OCI-LY1 (cell line): ENCODE results near the gene CRYGN.

ENCODE experiments used
- H2AFZ ChIP-seq: fragments of 200-600 bp; sonication (generic), shearing (Covaris generic); 2 replicates; pipeline ENCODE4 v1.6.0; 2014; ENCODE audit warnings: antibody characterized with exemption, mild to moderate bottlenecking, low read length
- H3F3A ChIP-seq: fragments of 200-600 bp; sonication (generic), shearing (Covaris generic); 2 replicates; pipeline ENCODE4 v1.6.0; 2014; ENCODE audit warnings: mild to moderate bottlenecking, antibody characterized with exemption, low read length, moderate library complexity; ENCODE audit not compliant: insufficient read depth
- H3K27ac ChIP-seq: fragments of 200-600 bp; sonication (generic); 2 replicates; pipeline ENCODE4 v1.5.1; 2014; ENCODE audit warnings: low read length, mixed run types, mild to moderate bottlenecking, low read depth; ENCODE audit not compliant: poor library complexity, severe bottlenecking
- H3K27me3 ChIP-seq: fragments of 200-600 bp; sonication (generic); 2 replicates; pipeline ENCODE4 v1.6.0; 2014; ENCODE audit warnings: antibody characterized with exemption, mild to moderate bottlenecking, low read length, moderate library complexity; ENCODE audit not compliant: insufficient read depth
- H3K36me3 ChIP-seq: fragments of 200-600 bp; sonication (generic); 2 replicates; pipeline ENCODE4 v1.6.1; 2014; ENCODE audit warnings: mild to moderate bottlenecking, antibody characterized with exemption, low read length, moderate library complexity, mixed read lengths; ENCODE audit not compliant: insufficient read depth
- H3K4me1 ChIP-seq: fragments of 200-600 bp; sonication (generic); 2 replicates; pipeline ENCODE4 v1.5.1; 2014; ENCODE audit warnings: mild to moderate bottlenecking, low read length, moderate library complexity; ENCODE audit not compliant: insufficient read depth, severe bottlenecking
- H3K4me2 ChIP-seq: fragments of 200-600 bp; sonication (generic), shearing (Covaris generic); 2 replicates; pipeline ENCODE4 v1.6.1; 2014; ENCODE audit warnings: low read length
- H3K4me3 ChIP-seq: fragments of 200-600 bp; sonication (generic); 2 replicates; pipeline ENCODE4 v1.5.1; 2014; ENCODE audit warnings: low read length, low read depth, mild to moderate bottlenecking, mixed read lengths; ENCODE audit not compliant: poor library complexity, severe bottlenecking
- H3K79me2 ChIP-seq: fragments of 200-600 bp; shearing (Covaris generic); 2 replicates; pipeline ENCODE4 v1.6.1; 2016; ENCODE audit warnings: mixed run types, low read length, mixed read lengths; ENCODE audit not compliant: insufficient read depth
- H3K9ac ChIP-seq: fragments of 200-600 bp; sonication (generic), shearing (Covaris generic); 2 replicates; pipeline ENCODE4 v1.6.1; 2014; ENCODE audit warnings: mild to moderate bottlenecking, low read length, mixed read lengths
- H3K9me2 ChIP-seq: fragments of 200-600 bp; sonication (generic), shearing (Covaris generic); 2 replicates; pipeline ENCODE4 v1.6.1; 2014; ENCODE audit warnings: low read depth, mild to moderate bottlenecking, low read length, mixed read lengths
- H3K9me3 ChIP-seq: fragments of 200-600 bp; shearing (Covaris generic); 2 replicates; pipeline ENCODE4 v1.6.1; 2014; ENCODE audit warnings: low read length, mixed read lengths
- H4K20me1 ChIP-seq: fragments of 200-600 bp; sonication (generic), shearing (Covaris generic); 2 replicates; pipeline ENCODE4 v1.6.0; 2016; ENCODE audit warnings: mild to moderate bottlenecking, low read length; ENCODE audit not compliant: insufficient read depth
- EZH2 ChIP-seq: fragments of 200-600 bp; sonication (generic), shearing (Covaris generic); IDR thresholded peaks from 2 replicates; pipeline ENCODE4 v1.8.0; 2017; ENCODE audit warnings: borderline replicate concordance, mixed run types, mild to moderate bottlenecking, antibody characterized with exemption, low read length, moderate library complexity, mixed read lengths
- TF ChIP-seq, protein P1 (sequence below): fragments of 200-600 bp; sonication (generic), shearing (Covaris generic); IDR thresholded peaks from 2 replicates; pipeline ENCODE4 v1.5.1; 2017; ENCODE audit warnings: mild to moderate bottlenecking, antibody characterized with exemption, low read length, moderate library complexity, mixed read lengths

The CRYGN gene

DNA sequence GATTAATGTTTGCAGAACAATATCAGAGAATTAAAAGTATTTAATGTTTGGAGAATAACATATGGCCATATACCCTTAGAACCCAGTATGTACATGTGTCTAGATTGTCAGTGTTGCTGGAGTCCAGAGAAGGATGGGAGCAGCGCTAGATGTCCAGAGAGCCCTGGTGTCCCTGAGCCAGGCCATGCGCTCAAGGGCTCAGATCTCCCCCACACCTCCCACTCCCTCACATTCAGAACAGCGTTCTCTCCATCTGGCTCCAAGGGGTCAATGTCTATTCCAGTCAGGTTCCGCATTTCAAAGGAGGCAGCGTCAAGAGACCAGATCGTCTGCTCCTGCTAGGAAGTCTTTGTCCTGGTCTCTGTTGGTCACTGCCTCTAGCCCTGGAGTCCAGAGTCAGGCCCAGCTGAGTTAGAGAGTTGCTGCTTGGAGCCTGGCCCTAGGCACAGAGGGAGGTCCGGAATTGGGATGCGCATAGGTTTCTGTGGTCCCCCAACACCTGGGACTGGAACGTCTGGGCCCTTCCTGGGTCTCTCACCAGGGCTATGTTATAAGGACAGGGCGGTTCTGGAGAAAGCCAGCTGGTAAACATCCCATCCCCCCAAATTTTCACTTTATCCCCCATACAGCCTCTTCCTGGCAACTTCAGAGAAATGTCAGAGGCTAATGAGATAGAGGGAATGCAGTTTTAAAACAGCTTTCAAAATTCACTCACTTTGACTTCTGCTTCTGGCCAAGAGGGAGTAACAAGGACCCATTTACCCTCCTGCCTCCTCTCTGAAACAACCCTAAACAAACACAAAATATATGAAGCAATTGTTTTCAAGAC is 23.6 kb downstream of the CRYGN start:
- Histone ChIP-seq H4K20me1 (no peaks in the 10 kb centered on the region), H3K27me3 (peaks cover 19% of the 10 kb centered on the region; the same call in 1 of the 2 replicates), H3K9me3 (peaks cover 11% of the 10 kb centered on the region), H3K79me2 (no peaks in the 10 kb centered on the region), H2AFZ (no peak overlapping the region), H3F3A (no peaks in the 10 kb centered on the region), H3K4me1 (no peaks in the 10 kb centered on the region), H3K4me3 (no peak overlapping the region), H3K9ac (no peak overlapping the region), H3K27ac (no peak overlapping the region), H3K9me2 (no peaks in the 10 kb centered on the region), H3K36me3 (no peaks in the 10 kb centered on the region), H3K4me2 (no peak overlapping the region)
- TF ChIP-seq, protein P1, sequence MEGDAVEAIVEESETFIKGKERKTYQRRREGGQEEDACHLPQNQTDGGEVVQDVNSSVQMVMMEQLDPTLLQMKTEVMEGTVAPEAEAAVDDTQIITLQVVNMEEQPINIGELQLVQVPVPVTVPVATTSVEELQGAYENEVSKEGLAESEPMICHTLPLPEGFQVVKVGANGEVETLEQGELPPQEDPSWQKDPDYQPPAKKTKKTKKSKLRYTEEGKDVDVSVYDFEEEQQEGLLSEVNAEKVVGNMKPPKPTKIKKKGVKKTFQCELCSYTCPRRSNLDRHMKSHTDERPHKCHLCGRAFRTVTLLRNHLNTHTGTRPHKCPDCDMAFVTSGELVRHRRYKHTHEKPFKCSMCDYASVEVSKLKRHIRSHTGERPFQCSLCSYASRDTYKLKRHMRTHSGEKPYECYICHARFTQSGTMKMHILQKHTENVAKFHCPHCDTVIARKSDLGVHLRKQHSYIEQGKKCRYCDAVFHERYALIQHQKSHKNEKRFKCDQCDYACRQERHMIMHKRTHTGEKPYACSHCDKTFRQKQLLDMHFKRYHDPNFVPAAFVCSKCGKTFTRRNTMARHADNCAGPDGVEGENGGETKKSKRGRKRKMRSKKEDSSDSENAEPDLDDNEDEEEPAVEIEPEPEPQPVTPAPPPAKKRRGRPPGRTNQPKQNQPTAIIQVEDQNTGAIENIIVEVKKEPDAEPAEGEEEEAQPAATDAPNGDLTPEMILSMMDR: no peak
- no peak for TF ChIP-seq EZH2

DNA sequence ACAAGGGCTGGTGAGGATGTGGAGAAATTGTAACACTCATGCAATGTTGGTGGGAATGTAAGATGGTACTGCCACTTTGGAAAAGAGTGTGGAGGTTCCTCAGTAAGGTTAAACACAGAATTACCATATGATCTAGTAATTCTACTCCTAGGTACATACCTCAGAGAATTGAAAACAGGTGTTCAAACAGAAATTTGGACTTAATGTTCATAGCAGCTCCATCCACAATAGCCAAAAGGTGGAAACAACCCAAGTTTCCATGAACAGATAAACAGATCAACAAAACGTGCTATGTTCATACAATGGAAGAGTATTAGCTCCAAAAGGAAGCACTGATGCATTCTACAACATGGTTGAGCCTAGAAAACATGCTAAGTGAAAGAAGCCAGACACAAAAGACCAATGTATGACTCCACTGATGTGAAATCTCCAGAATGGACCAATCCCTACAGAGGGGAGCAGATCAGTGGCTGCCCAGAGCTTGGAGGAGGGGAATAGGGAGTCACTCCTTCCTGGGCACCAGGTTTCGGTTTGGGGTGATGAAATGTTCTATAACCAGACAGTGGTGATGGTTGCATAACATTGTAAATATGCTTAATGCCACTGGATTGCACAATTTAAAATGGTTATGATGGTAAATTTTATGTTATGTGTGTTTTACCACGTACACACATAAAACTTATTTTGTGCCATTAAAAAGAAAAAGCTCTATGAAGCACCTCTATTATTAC is 24.4 kb downstream of the CRYGN start:
- H3K4me1 ChIP-seq: no peaks in the 10 kb centered on the region
- no peaks in the 10 kb centered on the region for H4K20me1 ChIP-seq
- no peak overlapping the region for H3K27ac ChIP-seq
- H3F3A ChIP-seq: no peaks in the 10 kb centered on the region
- TF ChIP-seq, protein P1: no peak
- H3K9me2 ChIP-seq: no peaks in the 10 kb centered on the region
- no peak overlapping the region for H2AFZ ChIP-seq
- H3K9ac ChIP-seq: no peak overlapping the region
- H3K4me3 ChIP-seq: no peak overlapping the region
- peaks cover 18% of the 10 kb centered on the region; the same call in 1 of the 2 replicates for H3K27me3 ChIP-seq
- no peaks in the 10 kb centered on the region for H3K79me2 ChIP-seq
- H3K36me3 ChIP-seq: no peaks in the 10 kb centered on the region
- H3K4me2 ChIP-seq: no peak overlapping the region
- H3K9me3 ChIP-seq: peaks cover 11% of the 10 kb centered on the region

DNA sequence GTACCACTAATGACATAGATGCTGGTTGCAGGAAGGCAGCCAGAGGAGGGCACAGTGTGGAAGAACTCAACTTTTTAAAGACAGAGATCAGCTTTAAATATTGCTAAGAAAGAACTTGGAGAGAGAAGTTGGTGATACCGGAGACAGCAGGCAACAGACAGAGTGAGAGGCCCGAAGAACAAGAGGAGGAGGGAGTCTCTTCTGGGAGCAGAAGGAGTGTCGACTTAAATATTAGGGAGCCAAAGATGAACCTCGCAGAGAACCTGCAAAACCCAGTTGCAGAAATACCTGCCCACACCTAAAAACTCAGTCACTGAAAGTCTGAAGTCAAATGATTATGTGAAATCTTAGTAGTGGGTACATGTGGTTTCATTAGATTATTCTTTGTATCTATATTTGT is 26.7 kb downstream of the CRYGN start:
- Histone ChIP-seq H3K4me1 (peaks cover 11% of the 10 kb centered on the region), H3K9ac (no peak overlapping the region), H3K36me3 (no peaks in the 10 kb centered on the region), H3K79me2 (no peaks in the 10 kb centered on the region), H4K20me1 (no peaks in the 10 kb centered on the region), H3K27me3 (peaks cover 11% of the 10 kb centered on the region; the same call in 1 of the 2 replicates), H3K4me3 (no peak overlapping the region), H3K4me2 (no peak overlapping the region), H3K9me2 (no peaks in the 10 kb centered on the region), H3K27ac (no peak overlapping the region), H2AFZ (no peak overlapping the region), H3F3A (no peaks in the 10 kb centered on the region), H3K9me3 (no peaks in the 10 kb centered on the region)
- TF ChIP-seq EZH2: no peak
- TF ChIP-seq, protein P1: no peak
